Testis (tissue), 2 donors: ENCODE results near the gene ZKSCAN8.

ENCODE experiments used
- POLR2A ChIP-seq: fragments of 450-650 bp; IDR thresholded peaks from one replicate; pipeline ENCODE4 v1.6.1; 2017; ENCODE audit warnings: antibody characterized with exemption, mild to moderate bottlenecking, moderate library complexity
- TF ChIP-seq, protein P1 (sequence below), 3 experiments: fragments of 450-650 bp in 2 of 3; fragments of 200-600 bp in 1 of 3; sonication (generic) in 1 of 3; IDR thresholded peaks; one replicate each; pipeline ENCODE4 v1.5.1; 2016 to 2019; ENCODE audit warnings: antibody characterized with exemption in 3 of 3, mild to moderate bottlenecking in 2 of 3, moderate library complexity in 1 of 3

- TF ChIP-seq POLR2A = no peak
- TF ChIP-seq, protein P1, sequence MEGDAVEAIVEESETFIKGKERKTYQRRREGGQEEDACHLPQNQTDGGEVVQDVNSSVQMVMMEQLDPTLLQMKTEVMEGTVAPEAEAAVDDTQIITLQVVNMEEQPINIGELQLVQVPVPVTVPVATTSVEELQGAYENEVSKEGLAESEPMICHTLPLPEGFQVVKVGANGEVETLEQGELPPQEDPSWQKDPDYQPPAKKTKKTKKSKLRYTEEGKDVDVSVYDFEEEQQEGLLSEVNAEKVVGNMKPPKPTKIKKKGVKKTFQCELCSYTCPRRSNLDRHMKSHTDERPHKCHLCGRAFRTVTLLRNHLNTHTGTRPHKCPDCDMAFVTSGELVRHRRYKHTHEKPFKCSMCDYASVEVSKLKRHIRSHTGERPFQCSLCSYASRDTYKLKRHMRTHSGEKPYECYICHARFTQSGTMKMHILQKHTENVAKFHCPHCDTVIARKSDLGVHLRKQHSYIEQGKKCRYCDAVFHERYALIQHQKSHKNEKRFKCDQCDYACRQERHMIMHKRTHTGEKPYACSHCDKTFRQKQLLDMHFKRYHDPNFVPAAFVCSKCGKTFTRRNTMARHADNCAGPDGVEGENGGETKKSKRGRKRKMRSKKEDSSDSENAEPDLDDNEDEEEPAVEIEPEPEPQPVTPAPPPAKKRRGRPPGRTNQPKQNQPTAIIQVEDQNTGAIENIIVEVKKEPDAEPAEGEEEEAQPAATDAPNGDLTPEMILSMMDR (IDR thresholded peaks at IDR 0.05) = no peak
These were observed 16.7 kb upstream of the ZKSCAN8 start for GRCh38 chr6:28124971-28125353.
